Measurements from ENCODE around the gene OSTN. TPM values are rescaled to one million over a fixed set of nuclear protein-coding genes. Genes with fewer than 3 reads are reported as not detected.

The OSTN gene
- total RNA-seq, 1 experiment from 2014 or later: not detected

DNA sequence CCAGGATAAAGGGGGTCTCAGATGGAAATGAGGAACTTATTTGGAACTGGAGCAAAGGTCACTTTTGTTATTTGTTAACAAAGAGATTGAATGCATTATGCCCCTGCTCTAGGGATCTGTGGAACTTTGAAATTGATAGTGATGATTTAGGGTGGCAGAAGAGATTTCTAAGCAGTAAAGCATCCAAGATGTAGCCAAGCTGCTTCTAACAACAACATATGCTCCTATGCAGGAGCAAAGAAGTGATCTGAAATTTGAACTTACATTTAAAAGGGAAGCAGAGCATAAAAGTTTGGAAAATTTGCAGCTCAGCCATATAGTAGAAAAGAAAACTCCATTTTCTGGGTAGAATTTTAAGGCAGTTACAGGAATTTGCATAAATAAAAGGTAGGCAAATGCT is 99.8 kb downstream of the OSTN start:
- Histone ChIP-seq H3K79me2 (ENCODE audit: low read length) (no peaks in the 10 kb centered on the region), H3K4me1 (ENCODE audit: low read length) (no peaks in the 10 kb centered on the region), H3K4me2 (ENCODE audit: low read depth, low read length, poor library complexity, severe bottlenecking) (no peak overlapping the region), H3K9ac (ENCODE audit: low read length) (no peak overlapping the region), H3K27me3 (ENCODE audit: low read length) (no peaks in the 10 kb centered on the region), H3K4me3 (ENCODE audit: low read length) (no peak overlapping the region), H3K27ac (ENCODE audit: low read length) (no peak overlapping the region), H3K9me3 (ENCODE audit: low read length) (peaks cover 35% of the 10 kb centered on the region), H4K20me1 (ENCODE audit: insufficient read depth, low read depth, low read length) (no peaks in the 10 kb centered on the region), H3K36me3 (ENCODE audit: insufficient read depth, low read length) (no peaks in the 10 kb centered on the region), H3K9me2 (replicated peaks; ENCODE audit: insufficient read depth, low read length) (no peaks in the 10 kb centered on the region), H2AFZ (ENCODE audit: low read length) (no peak overlapping the region)
- no peak for DNase-seq

DNA sequence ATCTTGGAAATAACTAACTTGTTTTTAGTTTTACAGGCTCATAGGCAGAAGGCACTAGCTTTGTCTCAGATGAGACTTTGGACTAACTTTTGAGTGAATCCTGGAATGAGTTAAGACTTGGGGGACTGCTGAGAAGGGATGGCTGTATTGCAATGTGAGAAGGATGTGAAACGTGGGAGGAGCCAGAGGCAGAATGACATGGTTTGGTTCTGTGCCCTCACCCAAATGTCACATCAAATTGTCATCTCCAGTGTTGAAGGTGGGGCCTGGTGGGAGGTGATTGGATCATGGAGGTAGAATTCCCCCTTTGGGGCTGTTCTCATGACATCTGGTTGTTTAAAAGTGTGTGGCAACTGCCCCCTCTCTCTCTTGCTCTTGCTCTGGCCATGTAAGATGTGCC is 101.4 kb downstream of the OSTN start:
- no peaks in the 10 kb centered on the region for H3K79me2 ChIP-seq (ENCODE audit: low read length)
- no peak overlapping the region for H3K4me2 ChIP-seq (ENCODE audit: low read depth, low read length, poor library complexity, severe bottlenecking)
- no peaks in the 10 kb centered on the region for H3K27me3 ChIP-seq (ENCODE audit: low read length)
- no peaks in the 10 kb centered on the region for H3K4me1 ChIP-seq (ENCODE audit: low read length)
- H3K36me3 ChIP-seq (ENCODE audit: insufficient read depth, low read length): no peaks in the 10 kb centered on the region
- H2AFZ ChIP-seq (ENCODE audit: low read length): no peak overlapping the region
- DNase-seq: no peak
- H3K9me3 ChIP-seq (ENCODE audit: low read length): peaks cover 26% of the 10 kb centered on the region
- H3K4me3 ChIP-seq (ENCODE audit: low read length): no peak overlapping the region
- H3K9ac ChIP-seq (ENCODE audit: low read length): no peak overlapping the region
- H3K27ac ChIP-seq (ENCODE audit: low read length): no peak overlapping the region
- H4K20me1 ChIP-seq (ENCODE audit: insufficient read depth, low read depth, low read length): no peaks in the 10 kb centered on the region
- no peaks in the 10 kb centered on the region for H3K9me2 ChIP-seq (replicated peaks; ENCODE audit: insufficient read depth, low read length)

DNA sequence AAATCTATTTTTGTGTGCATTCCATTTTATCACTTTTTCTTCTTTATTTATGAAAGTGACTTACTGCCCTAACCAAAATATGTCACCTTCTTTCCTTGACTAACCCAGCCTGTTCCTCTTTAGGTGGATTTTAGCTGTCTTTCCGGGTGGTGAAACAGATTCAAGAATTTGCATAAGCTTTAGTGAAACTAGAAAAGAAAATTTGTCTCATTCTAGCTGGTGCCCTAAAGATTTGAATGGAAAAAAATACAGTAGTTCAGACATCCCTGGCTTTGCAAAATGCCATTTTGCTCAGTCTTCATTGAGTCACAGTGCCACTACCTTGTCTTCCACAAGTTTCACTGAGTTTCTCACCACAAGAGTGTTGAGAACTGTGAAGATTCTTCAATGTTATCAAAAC is 102.0 kb downstream of the OSTN start:
- no peak overlapping the region for H3K9ac ChIP-seq (ENCODE audit: low read length)
- H3K27ac ChIP-seq (ENCODE audit: low read length): no peak overlapping the region
- H3K4me2 ChIP-seq (ENCODE audit: low read depth, low read length, poor library complexity, severe bottlenecking): no peak overlapping the region
- no peaks in the 10 kb centered on the region for H3K9me2 ChIP-seq (replicated peaks; ENCODE audit: insufficient read depth, low read length)
- no peaks in the 10 kb centered on the region for H3K79me2 ChIP-seq (ENCODE audit: low read length)
- DNase-seq: no peak
- no peaks in the 10 kb centered on the region for H4K20me1 ChIP-seq (ENCODE audit: insufficient read depth, low read depth, low read length)
- H3K36me3 ChIP-seq (ENCODE audit: insufficient read depth, low read length): no peaks in the 10 kb centered on the region
- H2AFZ ChIP-seq (ENCODE audit: low read length): no peak overlapping the region
- no peaks in the 10 kb centered on the region for H3K27me3 ChIP-seq (ENCODE audit: low read length)
- no peaks in the 10 kb centered on the region for H3K4me1 ChIP-seq (ENCODE audit: low read length)
- H3K9me3 ChIP-seq (ENCODE audit: low read length): peaks cover 21% of the 10 kb centered on the region
- no peak overlapping the region for H3K4me3 ChIP-seq (ENCODE audit: low read length)

DNA sequence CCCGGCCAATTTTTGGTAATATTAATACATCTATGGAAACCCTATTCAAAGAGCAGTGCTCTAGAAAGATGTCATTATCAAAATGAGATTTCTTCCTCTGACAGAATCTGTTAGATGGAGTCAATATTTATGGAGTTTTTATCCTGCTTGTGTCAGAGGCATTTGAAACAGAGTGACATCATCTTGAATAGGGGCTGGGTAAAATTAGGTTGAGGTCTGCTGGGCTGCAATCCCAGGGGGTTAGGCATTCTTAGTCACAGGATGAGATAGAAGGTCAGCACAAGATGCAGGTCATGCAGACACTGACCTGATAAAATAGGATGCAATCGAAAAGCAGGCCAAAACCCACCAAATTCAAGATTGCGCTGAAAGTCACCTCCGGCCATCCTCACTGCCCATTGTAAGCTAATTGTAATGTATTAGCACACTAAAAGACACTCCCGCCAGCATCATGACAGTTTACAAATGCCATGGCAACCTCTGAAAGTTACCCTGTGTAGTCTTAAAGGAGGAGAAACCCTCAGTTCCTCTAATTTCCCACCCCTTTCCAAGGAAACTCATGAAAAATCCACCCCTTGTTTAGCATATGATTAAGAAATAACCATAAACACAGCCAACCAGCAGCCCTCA is 102.9 kb downstream of the OSTN start:
- Histone ChIP-seq H3K9me3 (ENCODE audit: low read length) (peaks cover 16% of the 10 kb centered on the region), H3K27me3 (ENCODE audit: low read length) (no peaks in the 10 kb centered on the region), H4K20me1 (ENCODE audit: insufficient read depth, low read depth, low read length) (no peaks in the 10 kb centered on the region), H3K9me2 (replicated peaks; ENCODE audit: insufficient read depth, low read length) (no peaks in the 10 kb centered on the region), H3K9ac (ENCODE audit: low read length) (no peak overlapping the region), H3K4me3 (ENCODE audit: low read length) (no peak overlapping the region), H2AFZ (ENCODE audit: low read length) (no peak overlapping the region), H3K36me3 (ENCODE audit: insufficient read depth, low read length) (no peaks in the 10 kb centered on the region), H3K79me2 (ENCODE audit: low read length) (no peaks in the 10 kb centered on the region), H3K4me2 (ENCODE audit: low read depth, low read length, poor library complexity, severe bottlenecking) (no peak overlapping the region), H3K4me1 (ENCODE audit: low read length) (no peaks in the 10 kb centered on the region), H3K27ac (ENCODE audit: low read length) (no peak overlapping the region)
- no peak for DNase-seq

DNA sequence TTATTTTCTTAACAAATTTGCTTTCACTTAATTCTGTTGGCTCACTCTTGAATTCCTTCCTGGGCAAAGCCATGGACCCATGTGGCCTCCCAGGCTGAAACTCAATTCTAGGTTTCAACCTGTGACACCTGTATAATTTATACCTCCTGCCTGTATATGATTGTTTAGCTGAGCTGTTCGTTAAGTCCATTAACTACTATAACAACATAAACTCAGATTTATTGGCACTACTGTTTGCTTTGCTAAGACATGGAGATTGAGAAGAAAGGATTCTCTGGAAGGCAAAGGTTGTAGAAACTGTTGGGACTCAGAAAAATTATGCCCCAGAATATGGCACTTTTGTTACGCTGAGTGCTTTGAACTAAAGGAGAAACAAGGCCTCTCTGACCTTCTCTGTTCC is 103.4 kb downstream of the OSTN start:
- Histone ChIP-seq H3K9me2 (replicated peaks; ENCODE audit: insufficient read depth, low read length) (no peaks in the 10 kb centered on the region), H4K20me1 (ENCODE audit: insufficient read depth, low read depth, low read length) (no peaks in the 10 kb centered on the region), H3K9ac (ENCODE audit: low read length) (no peak overlapping the region), H3K9me3 (ENCODE audit: low read length) (peaks cover 16% of the 10 kb centered on the region), H3K27me3 (ENCODE audit: low read length) (no peaks in the 10 kb centered on the region), H3K36me3 (ENCODE audit: insufficient read depth, low read length) (no peaks in the 10 kb centered on the region), H3K79me2 (ENCODE audit: low read length) (no peaks in the 10 kb centered on the region), H3K4me3 (ENCODE audit: low read length) (no peak overlapping the region), H2AFZ (ENCODE audit: low read length) (no peak overlapping the region), H3K27ac (ENCODE audit: low read length) (no peak overlapping the region), H3K4me1 (ENCODE audit: low read length) (no peaks in the 10 kb centered on the region), H3K4me2 (ENCODE audit: low read depth, low read length, poor library complexity, severe bottlenecking) (no peak overlapping the region)
- no peak for DNase-seq

DNA sequence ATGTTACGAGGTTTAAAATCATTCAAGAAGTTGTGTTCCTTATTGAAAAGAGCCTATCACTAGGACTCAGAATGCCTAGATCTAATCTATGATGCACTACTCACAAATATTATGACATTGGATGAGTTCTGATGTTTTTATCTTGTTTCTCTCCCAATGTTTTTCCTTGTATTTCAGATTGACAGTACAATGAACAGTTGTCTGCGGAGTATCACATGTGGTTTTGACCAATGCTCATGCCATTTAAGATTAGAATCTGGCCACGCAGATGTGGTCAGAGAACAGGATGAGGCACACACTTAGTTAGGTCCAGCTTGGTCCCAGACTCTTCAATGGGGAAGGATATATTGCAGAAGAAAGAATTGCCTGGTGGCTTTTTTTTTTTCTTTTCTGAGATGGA is 104.6 kb downstream of the OSTN start:
- no peak overlapping the region for H3K9ac ChIP-seq (ENCODE audit: low read length)
- H3K4me2 ChIP-seq (ENCODE audit: low read depth, low read length, poor library complexity, severe bottlenecking): no peak overlapping the region
- no peaks in the 10 kb centered on the region for H3K36me3 ChIP-seq (ENCODE audit: insufficient read depth, low read length)
- H3K4me1 ChIP-seq (ENCODE audit: low read length): no peaks in the 10 kb centered on the region
- H3K9me2 ChIP-seq (replicated peaks; ENCODE audit: insufficient read depth, low read length): no peaks in the 10 kb centered on the region
- H2AFZ ChIP-seq (ENCODE audit: low read length): no peak overlapping the region
- no peak overlapping the region for H3K27ac ChIP-seq (ENCODE audit: low read length)
- no peaks in the 10 kb centered on the region for H3K27me3 ChIP-seq (ENCODE audit: low read length)
- H4K20me1 ChIP-seq (ENCODE audit: insufficient read depth, low read depth, low read length): no peaks in the 10 kb centered on the region
- no peak for DNase-seq
- peaks cover 16% of the 10 kb centered on the region for H3K9me3 ChIP-seq (ENCODE audit: low read length)
- H3K4me3 ChIP-seq (ENCODE audit: low read length): no peak overlapping the region
- no peaks in the 10 kb centered on the region for H3K79me2 ChIP-seq (ENCODE audit: low read length)

DNA sequence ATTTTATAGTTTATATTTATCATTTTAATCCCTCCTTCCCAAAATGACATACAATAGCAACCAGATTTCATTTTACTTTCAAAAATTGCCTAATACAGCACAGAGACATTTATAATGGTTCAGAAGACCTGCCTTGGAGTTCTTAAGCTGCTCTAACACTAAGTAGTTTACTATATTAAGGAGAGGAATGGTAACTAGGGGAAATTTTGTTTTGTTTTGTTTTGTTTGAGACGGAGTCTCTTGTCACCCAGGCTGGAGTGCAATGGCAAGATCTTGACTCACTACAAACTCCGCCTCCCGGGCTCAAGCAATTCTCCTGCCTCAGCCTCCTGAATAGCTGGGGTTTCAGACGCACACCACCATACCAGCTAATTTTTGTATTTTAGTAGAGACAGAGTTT is 107.4 kb downstream of the OSTN start:
- no peak overlapping the region for H2AFZ ChIP-seq (ENCODE audit: low read length)

DNA sequence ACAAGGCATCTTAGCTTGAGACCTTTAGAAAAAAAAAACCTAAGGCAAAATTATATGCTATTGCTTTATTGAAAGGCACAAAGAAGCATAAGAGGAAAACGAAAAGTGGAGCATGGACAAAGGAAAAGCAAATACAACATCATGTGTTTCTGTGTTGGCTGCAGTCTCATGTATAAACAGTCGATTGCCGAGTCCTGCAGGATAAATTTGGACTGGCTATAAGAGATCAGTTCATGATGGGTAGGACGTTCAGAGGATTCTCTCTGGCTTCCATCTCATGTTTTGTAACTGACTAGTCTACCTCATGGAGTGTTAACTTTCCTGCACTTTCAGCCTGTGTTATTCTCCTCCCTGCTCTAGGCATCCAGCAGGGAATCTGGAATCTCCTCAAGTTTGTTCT is 108.3 kb downstream of the OSTN start:
- Histone ChIP-seq H3K36me3 (ENCODE audit: insufficient read depth, low read length) (no peaks in the 10 kb centered on the region), H4K20me1 (ENCODE audit: insufficient read depth, low read depth, low read length) (no peaks in the 10 kb centered on the region), H3K27me3 (ENCODE audit: low read length) (no peaks in the 10 kb centered on the region), H3K79me2 (ENCODE audit: low read length) (no peaks in the 10 kb centered on the region), H3K9me2 (replicated peaks; ENCODE audit: insufficient read depth, low read length) (no peaks in the 10 kb centered on the region), H3K4me3 (ENCODE audit: low read length) (no peak overlapping the region), H3K4me2 (ENCODE audit: low read depth, low read length, poor library complexity, severe bottlenecking) (no peak overlapping the region), H3K9ac (ENCODE audit: low read length) (no peak overlapping the region), H3K27ac (ENCODE audit: low read length) (no peak overlapping the region), H2AFZ (ENCODE audit: low read length) (no peak overlapping the region), H3K4me1 (ENCODE audit: low read length) (no peaks in the 10 kb centered on the region), H3K9me3 (ENCODE audit: low read length) (peaks cover 4% of the 10 kb centered on the region)
- no peak for DNase-seq

More for the DNA sequence above, 107.4 kb downstream of the OSTN start:
- no peaks in the 10 kb centered on the region for H3K79me2 ChIP-seq (ENCODE audit: low read length)
- H3K4me2 ChIP-seq (ENCODE audit: low read depth, low read length, poor library complexity, severe bottlenecking): no peak overlapping the region
- H3K9me3 ChIP-seq (ENCODE audit: low read length): peaks cover 8% of the 10 kb centered on the region
- no peak overlapping the region for H3K4me3 ChIP-seq (ENCODE audit: low read length)
- H3K9me2 ChIP-seq (replicated peaks; ENCODE audit: insufficient read depth, low read length): no peaks in the 10 kb centered on the region
- H3K4me1 ChIP-seq (ENCODE audit: low read length): no peaks in the 10 kb centered on the region
- no peaks in the 10 kb centered on the region for H3K36me3 ChIP-seq (ENCODE audit: insufficient read depth, low read length)
- DNase-seq: no peak
- no peaks in the 10 kb centered on the region for H4K20me1 ChIP-seq (ENCODE audit: insufficient read depth, low read depth, low read length)
- no peaks in the 10 kb centered on the region for H3K27me3 ChIP-seq (ENCODE audit: low read length)
- no peak overlapping the region for H3K9ac ChIP-seq (ENCODE audit: low read length)
- H3K27ac ChIP-seq (ENCODE audit: low read length): no peak overlapping the region

DNA sequence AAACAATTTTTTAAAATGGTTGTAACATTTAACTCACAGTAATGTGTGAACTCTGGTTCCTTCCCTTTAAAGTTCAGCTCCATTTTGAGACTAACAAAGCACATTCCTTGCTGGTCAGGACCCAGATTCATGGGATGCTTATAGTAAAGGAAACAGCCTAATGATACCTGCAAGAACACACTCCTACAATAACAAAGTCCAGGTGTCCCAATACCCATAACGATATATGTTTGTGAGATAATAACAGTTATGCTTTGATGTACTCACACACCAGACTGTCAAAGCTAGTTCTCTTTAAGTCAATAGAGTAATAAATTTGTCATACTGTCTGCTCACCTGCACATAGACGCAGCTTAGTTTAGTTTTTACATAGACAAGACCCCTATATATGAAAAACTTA is 114.3 kb downstream of the OSTN start:
- Histone ChIP-seq H3K27ac (ENCODE audit: low read length) (no peak overlapping the region), H3K9me2 (replicated peaks; ENCODE audit: insufficient read depth, low read length) (no peaks in the 10 kb centered on the region), H3K4me3 (ENCODE audit: low read length) (no peak overlapping the region), H3K79me2 (ENCODE audit: low read length) (no peaks in the 10 kb centered on the region), H3K36me3 (ENCODE audit: insufficient read depth, low read length) (no peaks in the 10 kb centered on the region), H3K4me2 (ENCODE audit: low read depth, low read length, poor library complexity, severe bottlenecking) (no peak overlapping the region), H2AFZ (ENCODE audit: low read length) (no peak overlapping the region), H3K9ac (ENCODE audit: low read length) (no peak overlapping the region), H3K27me3 (ENCODE audit: low read length) (no peaks in the 10 kb centered on the region), H3K9me3 (ENCODE audit: low read length) (peaks cover 26% of the 10 kb centered on the region), H4K20me1 (ENCODE audit: insufficient read depth, low read depth, low read length) (no peaks in the 10 kb centered on the region), H3K4me1 (ENCODE audit: low read length) (no peaks in the 10 kb centered on the region)
- no peak for DNase-seq
